Measurements from ENCODE around the gene DAGLB. TPM values are rescaled to one million over a fixed set of nuclear protein-coding genes. Genes with fewer than 3 reads are reported as not detected.

The DAGLB gene
- total and polyA plus RNA-seq, 2 of the 4 experiments (the other 2 are of a cell fraction) = 23.4 to 33.5 TPM

DNA sequence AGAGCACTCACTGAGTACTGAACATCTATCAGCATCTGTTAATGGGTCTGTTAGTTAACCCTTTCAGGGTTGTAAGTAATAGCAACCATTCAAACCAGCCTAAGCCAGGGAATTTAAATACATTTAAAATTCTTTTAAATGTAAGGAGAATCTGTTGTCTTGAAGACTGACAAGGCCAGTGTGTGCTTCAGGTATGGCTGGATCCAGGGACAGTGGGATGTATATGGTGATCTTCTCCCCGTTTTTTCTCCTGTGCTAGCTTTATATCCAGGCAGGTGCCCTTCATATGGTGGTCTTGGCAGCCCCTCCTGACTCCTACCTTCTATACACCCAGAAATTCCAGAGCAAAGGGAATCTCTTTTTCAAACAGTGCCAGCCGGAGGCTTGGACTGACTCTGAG lies 46.6 kb upstream of the DAGLB start:
- BruUV-seq (replicated peaks) = no TSS peak
- dilution Hi-C loops (cut with HindIII; ENCODE audit: low sequenced_read_pairs, unreplicated experiment) (no loop called here), intact Hi-C loops (cut with micrococcal nuclease) (no loop called here)

More for the DNA sequence above, 46.6 kb upstream of the DAGLB start:
- Histone ChIP-seq H3K4me2 (ENCODE audit: low read depth, low read length) (no peak overlapping the region), H2AK5ac (ENCODE audit: low read depth, low read length) (no peak overlapping the region), H2BK20ac (ENCODE audit: low read depth, low read length) (no peak overlapping the region), H3K27ac (ENCODE audit: insufficient read depth, low read length) (no peak overlapping the region), H3K9me1 (ENCODE audit: insufficient read depth, low read length) (no peaks in the 10 kb centered on the region), H4K8ac (ENCODE audit: low read depth in 2 of 2, low read length in 2 of 2) (no peak overlapping the region), H3K36me3 (ENCODE audit: control insufficient read depth, insufficient read depth, low read length) (no peaks in the 10 kb centered on the region), H3K18ac (ENCODE audit: low read depth, low read length) (no peak overlapping the region), H3K9me3 (ENCODE audit: control insufficient read depth, insufficient read depth, low read length) (peaks cover 3% of the 10 kb centered on the region), H3K4ac (ENCODE audit: low read depth, low read length) (no peak overlapping the region), H2BK120ac (ENCODE audit: low read depth, low read length) (no peak overlapping the region), H4K91ac (ENCODE audit: insufficient read depth, low read depth, low read length) (no peak overlapping the region), H4K20me1 (ENCODE audit: insufficient read depth, low read length) (no peaks in the 10 kb centered on the region), H3K56ac (ENCODE audit: extremely low read depth, insufficient read depth, low read length) (no peak overlapping the region), H3K27me3 (ENCODE audit: control insufficient read depth, insufficient read depth, low read length) (peaks cover 13% of the 10 kb centered on the region), H2BK15ac (ENCODE audit: low read depth, low read length) (no peak overlapping the region), H3K4me1 (ENCODE audit: control insufficient read depth, insufficient read depth, low read length) (no peaks in the 10 kb centered on the region), H3K79me1 (ENCODE audit: low read depth in 1 of 2, low read length in 2 of 2) (no peaks in the 10 kb centered on the region), H2AK9ac (replicated peaks; ENCODE audit: low read depth, low read length, poor library complexity) (no peak overlapping the region), H4K5ac (ENCODE audit: low read depth, low read length) (no peak overlapping the region), H2AFZ (replicated peaks; ENCODE audit: low read length, poor library complexity) (no peak overlapping the region), H2BK5ac (ENCODE audit: low read depth, low read length, poor library complexity, severe bottlenecking) (no peak overlapping the region), H3K9ac (ENCODE audit: low read depth, low read length) (no peak overlapping the region), H3K23ac (ENCODE audit: low read depth, low read length) (no peak overlapping the region), H3K4me3 (ENCODE audit: insufficient read depth, low read depth, low read length) (no peak overlapping the region), H3K14ac (replicated peaks; ENCODE audit: low read depth, low read length) (no peak overlapping the region)
- TF ChIP-seq, protein P1, sequence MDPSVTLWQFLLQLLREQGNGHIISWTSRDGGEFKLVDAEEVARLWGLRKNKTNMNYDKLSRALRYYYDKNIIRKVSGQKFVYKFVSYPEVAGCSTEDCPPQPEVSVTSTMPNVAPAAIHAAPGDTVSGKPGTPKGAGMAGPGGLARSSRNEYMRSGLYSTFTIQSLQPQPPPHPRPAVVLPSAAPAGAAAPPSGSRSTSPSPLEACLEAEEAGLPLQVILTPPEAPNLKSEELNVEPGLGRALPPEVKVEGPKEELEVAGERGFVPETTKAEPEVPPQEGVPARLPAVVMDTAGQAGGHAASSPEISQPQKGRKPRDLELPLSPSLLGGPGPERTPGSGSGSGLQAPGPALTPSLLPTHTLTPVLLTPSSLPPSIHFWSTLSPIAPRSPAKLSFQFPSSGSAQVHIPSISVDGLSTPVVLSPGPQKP (IDR thresholded peaks at IDR 0.05; ENCODE audit: borderline replicate concordance, low read depth, low read length) = no peak
- no peak for TF ChIP-seq SMC3 (IDR thresholded peaks at IDR 0.05; ENCODE audit: low read depth, low read length)
- TF ChIP-seq CEBPB (IDR thresholded peaks at IDR 0.05; ENCODE audit: low read depth, low read length) = no peak
- no peak for TF ChIP-seq RCOR1 (IDR thresholded peaks at IDR 0.05; ENCODE audit: insufficient replicate concordance, low read length)
- no peak for TF ChIP-seq BHLHE40 (IDR thresholded peaks at IDR 0.05; ENCODE audit: low read depth, low read length)
- no peak for TF ChIP-seq MAZ (IDR thresholded peaks at IDR 0.05; ENCODE audit: borderline replicate concordance, low read depth, low read length)
- TF ChIP-seq MAFK (IDR thresholded peaks at IDR 0.05; ENCODE audit: low read depth, low read length) = no peak
- TF ChIP-seq RFX5 (IDR thresholded peaks at IDR 0.05; ENCODE audit: low read depth, low read length) = no peak
- no peak for TF ChIP-seq NFE2L2 (IDR thresholded peaks at IDR 0.05; ENCODE audit: low read depth, low read length)
- TF ChIP-seq RAD21 (IDR thresholded peaks at IDR 0.05; ENCODE audit: low read length) = no peak
- no peak for TF ChIP-seq MXI1 (IDR thresholded peaks at IDR 0.05; ENCODE audit: borderline replicate concordance, low read depth, low read length)
- TF ChIP-seq, protein P2, sequence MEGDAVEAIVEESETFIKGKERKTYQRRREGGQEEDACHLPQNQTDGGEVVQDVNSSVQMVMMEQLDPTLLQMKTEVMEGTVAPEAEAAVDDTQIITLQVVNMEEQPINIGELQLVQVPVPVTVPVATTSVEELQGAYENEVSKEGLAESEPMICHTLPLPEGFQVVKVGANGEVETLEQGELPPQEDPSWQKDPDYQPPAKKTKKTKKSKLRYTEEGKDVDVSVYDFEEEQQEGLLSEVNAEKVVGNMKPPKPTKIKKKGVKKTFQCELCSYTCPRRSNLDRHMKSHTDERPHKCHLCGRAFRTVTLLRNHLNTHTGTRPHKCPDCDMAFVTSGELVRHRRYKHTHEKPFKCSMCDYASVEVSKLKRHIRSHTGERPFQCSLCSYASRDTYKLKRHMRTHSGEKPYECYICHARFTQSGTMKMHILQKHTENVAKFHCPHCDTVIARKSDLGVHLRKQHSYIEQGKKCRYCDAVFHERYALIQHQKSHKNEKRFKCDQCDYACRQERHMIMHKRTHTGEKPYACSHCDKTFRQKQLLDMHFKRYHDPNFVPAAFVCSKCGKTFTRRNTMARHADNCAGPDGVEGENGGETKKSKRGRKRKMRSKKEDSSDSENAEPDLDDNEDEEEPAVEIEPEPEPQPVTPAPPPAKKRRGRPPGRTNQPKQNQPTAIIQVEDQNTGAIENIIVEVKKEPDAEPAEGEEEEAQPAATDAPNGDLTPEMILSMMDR (conservative IDR thresholded peaks at IDR 0.05; ENCODE audit: low read depth, low read length) = no peak
- TF ChIP-seq, protein P3, sequence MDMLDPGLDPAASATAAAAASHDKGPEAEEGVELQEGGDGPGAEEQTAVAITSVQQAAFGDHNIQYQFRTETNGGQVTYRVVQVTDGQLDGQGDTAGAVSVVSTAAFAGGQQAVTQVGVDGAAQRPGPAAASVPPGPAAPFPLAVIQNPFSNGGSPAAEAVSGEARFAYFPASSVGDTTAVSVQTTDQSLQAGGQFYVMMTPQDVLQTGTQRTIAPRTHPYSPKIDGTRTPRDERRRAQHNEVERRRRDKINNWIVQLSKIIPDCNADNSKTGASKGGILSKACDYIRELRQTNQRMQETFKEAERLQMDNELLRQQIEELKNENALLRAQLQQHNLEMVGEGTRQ (IDR thresholded peaks at IDR 0.05; ENCODE audit: low read depth, low read length) = no peak
- TF ChIP-seq FOS (IDR thresholded peaks at IDR 0.05; ENCODE audit: low read depth, low read length) = no peak
- TF ChIP-seq CHD1 (IDR thresholded peaks at IDR 0.05; ENCODE audit: low read depth, low read length) = no peak
- ATAC-seq (ENCODE audit: low read depth) (no peak), DNase-seq (no peak)
- ChIA-PET POLR2A (ENCODE audit: unreplicated experiment) (no interaction called here), CTCF (no interaction called here)
- in situ Hi-C loops (cut with MboI; ENCODE audit: low sequenced_read_pairs) = no loop called here
- WGBS, 2 experiments (ENCODE audit: extremely low coverage in 2 of 2, insufficient read length in 1 of 2) = no CpG with 5 or more reads among the region's 2 CpGs

Measured in IMR-90 (cell line).